ENCODE results near the gene BMPR1B.

DNA sequence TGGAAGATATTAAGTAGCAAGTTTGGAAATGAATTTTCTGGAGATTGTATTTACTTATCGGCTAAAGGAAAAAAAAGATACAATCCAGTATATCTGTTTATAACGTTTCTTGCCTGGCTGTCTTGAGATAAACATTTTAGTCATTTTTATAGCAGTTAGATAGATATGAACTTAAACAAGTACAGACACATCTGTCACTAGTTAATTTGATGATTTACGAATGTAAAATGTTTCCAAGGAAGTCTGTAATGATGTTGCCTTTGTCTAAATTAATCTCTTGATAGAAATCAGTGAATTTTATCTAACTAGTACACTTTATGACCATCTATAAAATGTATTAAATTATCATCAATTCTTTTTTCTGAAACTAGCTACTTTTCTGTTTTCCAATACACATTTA lies 5.7 kb downstream of the BMPR1B start:
- TF ChIP-seq POLR2AphosphoS5 (IDR thresholded peaks at IDR 0.05; ENCODE audit: low read depth, low read length) (no peak), POLR2A (IDR thresholded peaks at IDR 0.05; ENCODE audit: low read depth, low read length) (no peak), TAF1 (IDR thresholded peaks at IDR 0.05; ENCODE audit: low read depth, low read length) (no peak), SPI1 (IDR thresholded peaks at IDR 0.05; ENCODE audit: low read depth, low read length) (no peak), PAX5 (IDR thresholded peaks at IDR 0.05; ENCODE audit: insufficient read depth, low read length, severe bottlenecking) (no peak), POU2F2 (IDR thresholded peaks at IDR 0.05; ENCODE audit: low read depth, low read length) (no peak)

Data from GM12891 (cell line).